ENCODE data around the gene ARFIP2. TPM values are rescaled to one million over a fixed set of nuclear protein-coding genes. Genes with fewer than 3 reads are reported as not detected.
A peak's percentile ranks its signal among the peaks of the same experiment; 100 is the strongest.

Gene ARFIP2
- total RNA-seq, 1 donor from 2014 or later, result 71.8 TPM

DNA sequence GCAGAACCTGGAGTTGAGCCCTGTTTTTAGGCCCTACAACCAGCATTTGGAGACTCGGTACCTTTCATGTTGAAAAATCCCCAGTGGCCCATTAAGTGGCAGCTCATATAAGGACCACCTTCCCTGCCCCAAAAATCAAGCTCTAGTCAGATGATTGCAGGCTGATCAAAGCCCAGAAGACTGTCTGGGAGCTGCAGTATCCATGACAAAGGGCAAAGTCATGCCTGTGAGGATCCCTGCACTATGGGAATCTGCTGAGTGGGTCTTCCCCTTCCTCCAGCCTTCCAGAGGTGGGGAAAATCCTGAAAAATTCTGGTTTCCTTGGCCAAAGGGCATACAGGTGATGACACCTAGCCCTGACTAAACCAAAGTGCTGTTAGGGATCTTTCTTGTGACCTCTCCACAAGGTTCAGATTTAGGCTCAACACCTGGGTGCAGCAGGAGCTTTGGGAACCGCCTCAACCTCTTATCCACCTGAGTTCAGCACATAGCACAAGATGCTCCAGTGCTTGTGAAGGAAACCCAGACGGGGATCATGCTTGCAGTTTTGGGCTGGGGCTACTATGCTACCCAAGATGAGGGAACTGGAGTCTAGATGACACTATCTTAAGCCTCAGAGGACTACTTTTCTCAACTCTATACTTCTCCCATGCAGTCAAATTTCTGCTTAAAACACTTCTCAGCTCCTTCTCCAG, 6.2 kb downstream of the ARFIP2 start:
- Histone ChIP-seq H3K4me1 (ENCODE audit: insufficient read depth, low read length) (peaks cover 14% of the 10 kb centered on the region), H3K9me3 (ENCODE audit: insufficient read depth, low read depth, low read length) (no peaks in the 10 kb centered on the region), H3K4me3 (ENCODE audit: insufficient read depth, low read depth, low read length) (peak overlapping the region; percentile 75), H3K36me3 (ENCODE audit: insufficient read depth, low read length) (peaks cover 17% of the 10 kb centered on the region), H3K27me3 (ENCODE audit: insufficient read depth, low read length) (no peaks in the 10 kb centered on the region), H3K9ac (ENCODE audit: low read length) (peak overlapping the region; percentile 90), H2AFZ (ENCODE audit: low read depth, low read length) (no peak overlapping the region), H3K27ac (ENCODE audit: low read depth, low read length) (peak overlapping the region; percentile 81), H3K4me2 (ENCODE audit: low read length) (peak overlapping the region; percentile 94), H3K79me2 (ENCODE audit: insufficient read depth, low read length) (peaks cover 41% of the 10 kb centered on the region), H4K20me1 (ENCODE audit: insufficient read depth, low read length) (peaks cover 25% of the 10 kb centered on the region)
- DNase-seq (ENCODE audit: low read depth) (no peak), FAIRE-seq (no peak)
- no peaks in the 10 kb centered on the region for H3K27me3 Mint-ChIP-seq (ENCODE audit: low read depth, unreplicated experiment)
- TF ChIP-seq EZH2 (IDR thresholded peaks at IDR 0.05; ENCODE audit: insufficient read depth, low read length), result no peak
- TF ChIP-seq, protein P1, sequence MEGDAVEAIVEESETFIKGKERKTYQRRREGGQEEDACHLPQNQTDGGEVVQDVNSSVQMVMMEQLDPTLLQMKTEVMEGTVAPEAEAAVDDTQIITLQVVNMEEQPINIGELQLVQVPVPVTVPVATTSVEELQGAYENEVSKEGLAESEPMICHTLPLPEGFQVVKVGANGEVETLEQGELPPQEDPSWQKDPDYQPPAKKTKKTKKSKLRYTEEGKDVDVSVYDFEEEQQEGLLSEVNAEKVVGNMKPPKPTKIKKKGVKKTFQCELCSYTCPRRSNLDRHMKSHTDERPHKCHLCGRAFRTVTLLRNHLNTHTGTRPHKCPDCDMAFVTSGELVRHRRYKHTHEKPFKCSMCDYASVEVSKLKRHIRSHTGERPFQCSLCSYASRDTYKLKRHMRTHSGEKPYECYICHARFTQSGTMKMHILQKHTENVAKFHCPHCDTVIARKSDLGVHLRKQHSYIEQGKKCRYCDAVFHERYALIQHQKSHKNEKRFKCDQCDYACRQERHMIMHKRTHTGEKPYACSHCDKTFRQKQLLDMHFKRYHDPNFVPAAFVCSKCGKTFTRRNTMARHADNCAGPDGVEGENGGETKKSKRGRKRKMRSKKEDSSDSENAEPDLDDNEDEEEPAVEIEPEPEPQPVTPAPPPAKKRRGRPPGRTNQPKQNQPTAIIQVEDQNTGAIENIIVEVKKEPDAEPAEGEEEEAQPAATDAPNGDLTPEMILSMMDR (IDR thresholded peaks at IDR 0.05; ENCODE audit: insufficient read depth, low read depth, low read length), result no peak
- H3K4me1 Mint-ChIP-seq (ENCODE audit: low read depth, unreplicated experiment), result peaks cover 17% of the 10 kb centered on the region
- H3K27ac Mint-ChIP-seq (ENCODE audit: unreplicated experiment), result peak overlapping the region; percentile 96
- peak overlapping the region; percentile 86 for H3K4me3 Mint-ChIP-seq (ENCODE audit: unreplicated experiment)
- peaks cover 18% of the 10 kb centered on the region for H3K36me3 Mint-ChIP-seq (ENCODE audit: low read depth, unreplicated experiment)
- no peaks in the 10 kb centered on the region for H3K9me3 Mint-ChIP-seq (ENCODE audit: unreplicated experiment)

DNA sequence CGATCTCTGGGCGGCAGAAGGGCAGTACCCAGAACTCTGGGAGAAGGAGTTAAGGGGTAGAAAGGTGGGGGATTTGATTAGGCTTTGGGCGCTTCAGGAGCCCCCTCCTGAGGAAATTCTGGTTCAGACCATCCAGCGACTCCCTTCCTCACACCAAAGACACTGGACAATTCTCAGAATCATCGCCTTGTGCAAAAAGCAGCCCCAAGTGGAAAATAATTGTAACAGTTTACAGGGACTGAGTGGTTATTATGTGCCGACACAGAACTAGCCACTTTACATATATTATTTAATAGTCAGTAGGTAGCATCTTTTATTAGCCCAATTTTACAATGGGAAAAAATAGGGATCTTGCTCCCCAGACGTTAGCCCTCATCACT, 6.7 kb downstream of the ARFIP2 start:
- no peak for FAIRE-seq
- peak overlapping the region; percentile 83 for H2AFZ ChIP-seq (ENCODE audit: low read depth, low read length)

More for the DNA sequence above, 6.7 kb downstream of the ARFIP2 start:
- DNase-seq (ENCODE audit: low read depth), result no peak
- TF ChIP-seq, protein P1 (IDR thresholded peaks at IDR 0.05; ENCODE audit: insufficient read depth, low read depth, low read length), result peak; percentile 2
- no peak for TF ChIP-seq EZH2 (IDR thresholded peaks at IDR 0.05; ENCODE audit: insufficient read depth, low read length)
- Mint-ChIP-seq H3K4me3 (ENCODE audit: unreplicated experiment) (peak overlapping the region; percentile 86), H3K4me1 (ENCODE audit: low read depth, unreplicated experiment) (peaks cover 12% of the 10 kb centered on the region), H3K27me3 (ENCODE audit: low read depth, unreplicated experiment) (no peaks in the 10 kb centered on the region), H3K27ac (ENCODE audit: unreplicated experiment) (peak overlapping the region; percentile 96), H3K36me3 (ENCODE audit: low read depth, unreplicated experiment) (peaks cover 18% of the 10 kb centered on the region), H3K9me3 (ENCODE audit: unreplicated experiment) (no peaks in the 10 kb centered on the region)
- Histone ChIP-seq H3K9me3 (ENCODE audit: insufficient read depth, low read depth, low read length) (no peaks in the 10 kb centered on the region), H3K4me3 (ENCODE audit: insufficient read depth, low read depth, low read length) (peak overlapping the region; percentile 75), H3K36me3 (ENCODE audit: insufficient read depth, low read length) (peaks cover 17% of the 10 kb centered on the region), H3K4me2 (ENCODE audit: low read length) (peak overlapping the region; percentile 94), H4K20me1 (ENCODE audit: insufficient read depth, low read length) (peaks cover 29% of the 10 kb centered on the region), H3K27ac (ENCODE audit: low read depth, low read length) (peak overlapping the region; percentile 81), H3K27me3 (ENCODE audit: insufficient read depth, low read length) (no peaks in the 10 kb centered on the region), H3K9ac (ENCODE audit: low read length) (peak overlapping the region; percentile 90), H3K4me1 (ENCODE audit: insufficient read depth, low read length) (peaks cover 11% of the 10 kb centered on the region), H3K79me2 (ENCODE audit: insufficient read depth, low read length) (peaks cover 40% of the 10 kb centered on the region)
